Measurements from ENCODE around the gene PLCL1.

DNA sequence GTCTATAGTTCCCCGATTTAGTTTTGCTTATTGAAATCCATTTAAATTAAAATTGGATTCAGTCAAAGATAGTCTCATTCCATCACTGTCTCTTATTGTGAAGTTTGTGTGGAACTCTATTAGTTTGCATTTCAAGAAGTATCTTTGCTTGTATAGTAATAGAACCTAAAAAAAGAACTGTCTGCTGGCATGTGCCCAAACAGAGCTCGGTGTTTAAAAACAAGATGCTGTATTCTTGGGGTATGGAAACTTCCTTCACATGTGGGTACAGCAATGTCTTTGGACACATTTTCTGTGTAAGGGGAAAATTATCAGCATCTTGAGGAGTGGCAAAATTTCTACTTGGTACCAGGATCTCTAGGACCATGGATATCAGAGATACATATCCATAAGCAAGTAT is 292.6 kb downstream of the PLCL1 start:
- no peak for TF ChIP-seq POLR2A (IDR thresholded peaks at IDR 0.05; ENCODE audit: extremely low read depth, insufficient read length)
- no peak for TF ChIP-seq CTCF (IDR thresholded peaks at IDR 0.05; ENCODE audit: low read depth, low read length)
- TF ChIP-seq, protein P1, sequence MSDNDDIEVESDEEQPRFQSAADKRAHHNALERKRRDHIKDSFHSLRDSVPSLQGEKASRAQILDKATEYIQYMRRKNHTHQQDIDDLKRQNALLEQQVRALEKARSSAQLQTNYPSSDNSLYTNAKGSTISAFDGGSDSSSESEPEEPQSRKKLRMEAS (IDR thresholded peaks at IDR 0.05; ENCODE audit: low read depth, low read length): no peak
- TF ChIP-seq MYC (IDR thresholded peaks at IDR 0.05; ENCODE audit: low read depth, low read length): no peak
